ENCODE measurements around the gene CCDC57. TPM values are rescaled to one million over a fixed set of nuclear protein-coding genes. Genes with fewer than 3 reads are reported as not detected.

Gene CCDC57
- total and polyA plus RNA-seq, 9 of the 15 experiments (the other 6 are each of a cell fraction or from before 2014, with no cell fraction given) = 0.83 to 36.2 (median 13.6) TPM

GRCh38 chr17:82077617-82078358, 134.9 kb downstream of the CCDC57 start (continued):
- TF ChIP-seq, protein P1, sequence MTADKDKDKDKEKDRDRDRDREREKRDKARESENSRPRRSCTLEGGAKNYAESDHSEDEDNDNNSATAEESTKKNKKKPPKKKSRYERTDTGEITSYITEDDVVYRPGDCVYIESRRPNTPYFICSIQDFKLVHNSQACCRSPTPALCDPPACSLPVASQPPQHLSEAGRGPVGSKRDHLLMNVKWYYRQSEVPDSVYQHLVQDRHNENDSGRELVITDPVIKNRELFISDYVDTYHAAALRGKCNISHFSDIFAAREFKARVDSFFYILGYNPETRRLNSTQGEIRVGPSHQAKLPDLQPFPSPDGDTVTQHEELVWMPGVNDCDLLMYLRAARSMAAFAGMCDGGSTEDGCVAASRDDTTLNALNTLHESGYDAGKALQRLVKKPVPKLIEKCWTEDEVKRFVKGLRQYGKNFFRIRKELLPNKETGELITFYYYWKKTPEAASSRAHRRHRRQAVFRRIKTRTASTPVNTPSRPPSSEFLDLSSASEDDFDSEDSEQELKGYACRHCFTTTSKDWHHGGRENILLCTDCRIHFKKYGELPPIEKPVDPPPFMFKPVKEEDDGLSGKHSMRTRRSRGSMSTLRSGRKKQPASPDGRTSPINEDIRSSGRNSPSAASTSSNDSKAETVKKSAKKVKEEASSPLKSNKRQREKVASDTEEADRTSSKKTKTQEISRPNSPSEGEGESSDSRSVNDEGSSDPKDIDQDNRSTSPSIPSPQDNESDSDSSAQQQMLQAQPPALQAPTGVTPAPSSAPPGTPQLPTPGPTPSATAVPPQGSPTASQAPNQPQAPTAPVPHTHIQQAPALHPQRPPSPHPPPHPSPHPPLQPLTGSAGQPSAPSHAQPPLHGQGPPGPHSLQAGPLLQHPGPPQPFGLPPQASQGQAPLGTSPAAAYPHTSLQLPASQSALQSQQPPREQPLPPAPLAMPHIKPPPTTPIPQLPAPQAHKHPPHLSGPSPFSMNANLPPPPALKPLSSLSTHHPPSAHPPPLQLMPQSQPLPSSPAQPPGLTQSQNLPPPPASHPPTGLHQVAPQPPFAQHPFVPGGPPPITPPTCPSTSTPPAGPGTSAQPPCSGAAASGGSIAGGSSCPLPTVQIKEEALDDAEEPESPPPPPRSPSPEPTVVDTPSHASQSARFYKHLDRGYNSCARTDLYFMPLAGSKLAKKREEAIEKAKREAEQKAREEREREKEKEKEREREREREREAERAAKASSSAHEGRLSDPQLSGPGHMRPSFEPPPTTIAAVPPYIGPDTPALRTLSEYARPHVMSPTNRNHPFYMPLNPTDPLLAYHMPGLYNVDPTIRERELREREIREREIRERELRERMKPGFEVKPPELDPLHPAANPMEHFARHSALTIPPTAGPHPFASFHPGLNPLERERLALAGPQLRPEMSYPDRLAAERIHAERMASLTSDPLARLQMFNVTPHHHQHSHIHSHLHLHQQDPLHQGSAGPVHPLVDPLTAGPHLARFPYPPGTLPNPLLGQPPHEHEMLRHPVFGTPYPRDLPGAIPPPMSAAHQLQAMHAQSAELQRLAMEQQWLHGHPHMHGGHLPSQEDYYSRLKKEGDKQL (CRISPR knock-in tag; IDR thresholded peaks at IDR 0.05; ENCODE audit: borderline replicate concordance) = no peak
- TF ChIP-seq L3MBTL2 (IDR thresholded peaks at IDR 0.05) = no peak
- no peak for TF ChIP-seq HMGN3 (IDR thresholded peaks at IDR 0.05; ENCODE audit: borderline replicate concordance, extremely low read depth, insufficient read length, low read depth, low read length)
- TF ChIP-seq SNIP1 (IDR thresholded peaks at IDR 0.05; ENCODE audit: low read depth) = no peak
- TF ChIP-seq RAD21 (CRISPR knock-in tag; conservative IDR thresholded peaks at IDR 0.05 in 1 of 2, IDR thresholded peaks at IDR 0.05 in 1 of 2) = no peak
- TF ChIP-seq, protein P2, sequence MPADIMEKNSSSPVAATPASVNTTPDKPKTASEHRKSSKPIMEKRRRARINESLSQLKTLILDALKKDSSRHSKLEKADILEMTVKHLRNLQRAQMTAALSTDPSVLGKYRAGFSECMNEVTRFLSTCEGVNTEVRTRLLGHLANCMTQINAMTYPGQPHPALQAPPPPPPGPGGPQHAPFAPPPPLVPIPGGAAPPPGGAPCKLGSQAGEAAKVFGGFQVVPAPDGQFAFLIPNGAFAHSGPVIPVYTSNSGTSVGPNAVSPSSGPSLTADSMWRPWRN (IDR thresholded peaks at IDR 0.05; ENCODE audit: low read depth) = no peak
- 0 out of 2 replicates have a peak, but pooled peaks have one; percentile 33 for TF ChIP-seq ZKSCAN1 (IDR thresholded peaks at IDR 0.05; ENCODE audit: low read depth, low read length)
- TF ChIP-seq ZNF644 (tag; IDR thresholded peaks at IDR 0.05; ENCODE audit: low read depth) = no peak
- no peak for TF ChIP-seq CREB3 (tag; conservative IDR thresholded peaks at IDR 0.05; ENCODE audit: low read depth)
- no peak for TF ChIP-seq ZNF584 (CRISPR knock-in tag; IDR thresholded peaks at IDR 0.05; ENCODE audit: low read depth)
- peak; percentile 73; the same call in 1 of the 2 replicates for TF ChIP-seq POLR2AphosphoS2 (IDR thresholded peaks at IDR 0.05; ENCODE audit: low read length)
- TF ChIP-seq SP1 (CRISPR knock-in tag; IDR thresholded peaks at IDR 0.05) = no peak
- peak in 1 of 2 experiments; percentile 5; a peak in 1 of 4 replicates for TF ChIP-seq SIN3A (IDR thresholded peaks at IDR 0.05; ENCODE audit: borderline replicate concordance in 2 of 2, control insufficient read depth in 1 of 2, low read depth in 2 of 2, low read length in 2 of 2)
- TF ChIP-seq FOXA1 (IDR thresholded peaks at IDR 0.05; ENCODE audit: borderline replicate concordance) = no peak
- TF ChIP-seq GABPA (tag; conservative IDR thresholded peaks at IDR 0.05; ENCODE audit: low read depth) = no peak
- TF ChIP-seq TAF7 (tag; IDR thresholded peaks at IDR 0.05) = no peak
- no peak for TF ChIP-seq ZNF212 (CRISPR knock-in tag; IDR thresholded peaks at IDR 0.05)
- no peak for TF ChIP-seq ZNF583 (CRISPR knock-in tag; IDR thresholded peaks at IDR 0.05)
- TF ChIP-seq CEBPB (tag; IDR thresholded peaks at IDR 0.05) = no peak
- no peak for TF ChIP-seq ZNF124 (CRISPR knock-in tag; IDR thresholded peaks at IDR 0.05)
- no peak for TF ChIP-seq GTF2A2 (tag; IDR thresholded peaks at IDR 0.05)
- no peak for TF ChIP-seq MAFG (tag; conservative IDR thresholded peaks at IDR 0.05)
